PC-9 (cell line): ENCODE results near the gene ENTR1. TPM values are rescaled to one million over a fixed set of nuclear protein-coding genes. Genes with fewer than 3 reads are reported as not detected.

Source experiments
- BruUV-seq: library from RNA; stranded (reverse); fragments of 400-500 nt; replicated peaks from 2 replicates; lab custom pipeline; 2021; lab: Mats Ljungman, UMichigan
- CTCF ChIA-PET: fragments of 300-600 bp; sonication (Branson Sonifier 250); formaldehyde crosslinking; loops from one replicate; lab custom pipeline; 2022; ENCODE audit warnings: antibody characterized with exemption; lab: Charles Lee
- POLR2A ChIA-PET: fragments of 300-600 bp; sonication (Branson Sonifier 250); formaldehyde crosslinking; loops from one replicate; lab custom pipeline; 2022; ENCODE audit warnings: antibody characterized with exemption; ENCODE audit not compliant: unreplicated experiment; lab: Charles Lee
- DNase-seq, 2 experiments: peaks; one replicate each; pipeline versions ENCODE4 v3.0.0 to v3.0.0-alpha.2; 2015 to 2022; ENCODE audit warnings: mixed read lengths in 1 of 2
- H2AFZ ChIP-seq: fragments of 200-600 bp; sonication (generic); 2 replicates; pipeline ENCODE4 v1.8.1; 2017; ENCODE audit warnings: antibody characterized with exemption
- H3F3A ChIP-seq: fragments of 200-600 bp; sonication (generic); 2 replicates; pipeline ENCODE4 v1.8.1; 2017; ENCODE audit warnings: antibody characterized with exemption, mild to moderate bottlenecking, low read depth; ENCODE audit not compliant: insufficient read depth
- H3K27ac ChIP-seq: fragments of 200-600 bp; sonication (generic); 2 replicates; pipeline ENCODE4 v1.6.1; 2016; ENCODE audit warnings: mixed run types
- H3K27me3 ChIP-seq: fragments of 200-600 bp; sonication (generic); 2 replicates; pipeline ENCODE4 v1.6.1; 2016; ENCODE audit warnings: low read depth, mixed run types; ENCODE audit not compliant: insufficient read depth
- H3K36me3 ChIP-seq: fragments of 200-600 bp; sonication (generic); 2 replicates; pipeline ENCODE4 v1.6.1; 2016; ENCODE audit warnings: low read depth, mixed run types
- H3K4me1 ChIP-seq: fragments of 200-600 bp; sonication (generic); replicated peaks from 2 replicates; pipeline ENCODE4 v1.6.1; 2016; ENCODE audit warnings: mixed run types; ENCODE audit not compliant: insufficient read depth
- H3K4me2 ChIP-seq: fragments of 200-600 bp; sonication (generic); 2 replicates; pipeline ENCODE4 v1.6.1; 2017; ENCODE audit warnings: mixed run types
- H3K4me3 ChIP-seq: fragments of 200-600 bp; sonication (generic); 2 replicates; pipeline ENCODE4 v1.6.1; 2016; ENCODE audit warnings: mixed run types
- H3K79me2 ChIP-seq: fragments of 200-600 bp; sonication (generic); 2 replicates; pipeline ENCODE4 v1.6.1; 2017; ENCODE audit warnings: low read depth, mixed run types
- H3K9me2 ChIP-seq: fragments of 200-600 bp; sonication (generic); 2 replicates; pipeline ENCODE4 v1.8.1; 2017; ENCODE audit warnings: mild to moderate bottlenecking; ENCODE audit not compliant: insufficient read depth
- H3K9me3 ChIP-seq: fragments of 200-600 bp; sonication (generic); 2 replicates; pipeline ENCODE4 v1.8.1; 2016; ENCODE audit warnings: low read depth; ENCODE audit not compliant: insufficient read depth
- H4K20me1 ChIP-seq: fragments of 200-600 bp; sonication (generic); 2 replicates; pipeline ENCODE4 v1.8.1; 2017; ENCODE audit not compliant: insufficient read depth
- EZH2 ChIP-seq: fragments of 200-600 bp; sonication (generic); IDR thresholded peaks from 2 replicates; pipeline ENCODE4 v1.8.0; 2017; ENCODE audit warnings: antibody characterized with exemption, low read depth
- intact Hi-C: fragments of 100-400 bp; cut with micrococcal nuclease; formaldehyde crosslinking; loops from one replicate; pipeline ENCODE4 v1.10.0; 2022; ENCODE audit not compliant: unreplicated experiment
- total RNA-seq: library from RNA; stranded (reverse); gene quantifications from 2 replicates; pipeline ENCODE4 v1.2.3, GENCODE V29; 2021
- TF ChIP-seq, protein P1 (sequence below): fragments of 200-600 bp; sonication (generic); conservative IDR thresholded peaks from 2 replicates; pipeline ENCODE4 v1.6.1; 2017; ENCODE audit warnings: mixed run types, antibody characterized with exemption, mild to moderate bottlenecking, moderate library complexity

The ENTR1 gene
- total RNA-seq, 1 experiment from 2014 or later: 67.9 TPM

DNA sequence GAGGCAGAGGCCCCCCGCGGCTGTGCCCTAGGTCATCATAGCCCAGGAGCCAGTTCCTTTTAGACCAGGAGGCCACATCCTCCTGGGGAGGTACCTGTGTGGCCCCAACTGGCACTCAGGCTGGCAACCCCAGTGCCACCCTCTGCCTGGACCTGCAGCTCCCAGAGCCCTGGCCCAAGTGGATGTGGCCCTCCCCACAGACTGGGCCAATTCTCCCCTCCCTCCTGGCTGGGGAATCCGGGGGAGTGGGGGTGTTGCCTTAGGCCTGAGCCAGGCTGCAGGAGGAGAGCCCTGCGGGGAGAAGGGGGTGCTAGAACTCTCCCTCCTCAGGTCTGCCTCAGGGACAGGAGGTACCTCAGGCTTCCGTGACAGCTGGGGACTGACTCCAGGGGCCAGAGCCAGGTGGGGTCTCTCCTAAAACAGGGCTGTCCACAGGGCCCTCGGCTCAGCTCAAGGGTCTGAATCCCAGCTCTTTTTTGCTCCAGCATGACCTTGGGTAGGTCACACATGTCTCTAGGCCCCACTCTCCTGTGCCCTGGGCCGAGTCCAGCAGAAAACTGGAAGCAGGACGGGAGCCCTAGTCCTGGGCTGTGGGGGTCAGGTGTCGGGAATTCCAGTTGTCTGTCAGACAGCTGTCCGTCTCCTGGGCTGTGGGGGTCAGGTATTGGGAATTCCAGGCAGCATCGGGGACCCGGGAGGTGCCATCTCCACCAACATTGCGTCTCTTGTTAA is 56.5 kb downstream of the ENTR1 start:
- Histone ChIP-seq H2AFZ (no peak overlapping the region), H4K20me1 (no peaks in the 10 kb centered on the region), H3K27ac (no peak overlapping the region), H3K4me2 (no peak overlapping the region), H3K9me3 (no peaks in the 10 kb centered on the region), H3K79me2 (no peaks in the 10 kb centered on the region), H3K36me3 (no peaks in the 10 kb centered on the region), H3K4me1 (no peaks in the 10 kb centered on the region; the same call in 1 of the 2 replicates), H3K27me3 (no peaks in the 10 kb centered on the region), H3K9me2 (no peaks in the 10 kb centered on the region), H3K4me3 (no peak overlapping the region), H3F3A (peaks cover 12% of the 10 kb centered on the region; the same call in 1 of the 2 replicates)
- no peak for TF ChIP-seq EZH2
- TF ChIP-seq, protein P1, sequence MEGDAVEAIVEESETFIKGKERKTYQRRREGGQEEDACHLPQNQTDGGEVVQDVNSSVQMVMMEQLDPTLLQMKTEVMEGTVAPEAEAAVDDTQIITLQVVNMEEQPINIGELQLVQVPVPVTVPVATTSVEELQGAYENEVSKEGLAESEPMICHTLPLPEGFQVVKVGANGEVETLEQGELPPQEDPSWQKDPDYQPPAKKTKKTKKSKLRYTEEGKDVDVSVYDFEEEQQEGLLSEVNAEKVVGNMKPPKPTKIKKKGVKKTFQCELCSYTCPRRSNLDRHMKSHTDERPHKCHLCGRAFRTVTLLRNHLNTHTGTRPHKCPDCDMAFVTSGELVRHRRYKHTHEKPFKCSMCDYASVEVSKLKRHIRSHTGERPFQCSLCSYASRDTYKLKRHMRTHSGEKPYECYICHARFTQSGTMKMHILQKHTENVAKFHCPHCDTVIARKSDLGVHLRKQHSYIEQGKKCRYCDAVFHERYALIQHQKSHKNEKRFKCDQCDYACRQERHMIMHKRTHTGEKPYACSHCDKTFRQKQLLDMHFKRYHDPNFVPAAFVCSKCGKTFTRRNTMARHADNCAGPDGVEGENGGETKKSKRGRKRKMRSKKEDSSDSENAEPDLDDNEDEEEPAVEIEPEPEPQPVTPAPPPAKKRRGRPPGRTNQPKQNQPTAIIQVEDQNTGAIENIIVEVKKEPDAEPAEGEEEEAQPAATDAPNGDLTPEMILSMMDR: no peak
- no TSS peak for BruUV-seq
- POLR2A ChIA-PET: interaction anchor here (0.7 kb wide), 1 partner anchor 447 kb away, joined by 4 read pairs; the partner anchor contains the start of gene CAMSAP1
- CTCF ChIA-PET: interaction anchor here (1.1 kb wide), 1 partner anchor 9 kb away, joined by 5 read pairs; no protein-coding TSS in a partner anchor
- no peak for DNase-seq
- intact Hi-C loops: no loop called here

DNA sequence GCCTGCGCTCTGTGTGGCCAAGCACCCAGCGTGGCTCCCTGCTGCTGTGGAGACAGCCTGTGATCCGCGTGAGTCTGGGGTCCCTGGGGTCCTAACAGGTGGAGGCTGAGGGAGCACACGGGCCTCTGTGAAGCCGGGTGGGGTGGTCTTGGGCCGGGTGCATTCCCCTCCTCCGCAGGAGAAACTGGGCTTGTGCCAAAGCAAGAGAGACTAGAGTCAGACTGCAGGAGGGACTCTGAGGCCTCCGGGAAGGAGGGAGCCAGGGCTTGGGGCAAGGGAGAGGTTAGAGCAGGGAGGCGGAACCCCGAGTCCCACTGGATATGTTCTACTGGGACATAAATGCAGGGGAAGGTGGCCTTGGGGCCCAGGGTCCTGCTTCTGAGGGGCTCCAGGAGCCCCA is 57.3 kb downstream of the ENTR1 start:
- H3K9me3 ChIP-seq: no peaks in the 10 kb centered on the region
- H3K36me3 ChIP-seq: no peaks in the 10 kb centered on the region
- no peaks in the 10 kb centered on the region for H3K79me2 ChIP-seq
- BruUV-seq: no TSS peak
- H3F3A ChIP-seq: peaks cover 12% of the 10 kb centered on the region; the same call in 1 of the 2 replicates
- TF ChIP-seq EZH2: no peak
- TF ChIP-seq, protein P1: no peak
- no peaks in the 10 kb centered on the region; the same call in 1 of the 2 replicates for H3K4me1 ChIP-seq
- no peak overlapping the region for H2AFZ ChIP-seq
- POLR2A ChIA-PET: no interaction called here
- no peak for DNase-seq
- H3K9me2 ChIP-seq: no peaks in the 10 kb centered on the region
- H3K27me3 ChIP-seq: no peaks in the 10 kb centered on the region
- no peak overlapping the region for H3K4me2 ChIP-seq
- no peak overlapping the region for H3K4me3 ChIP-seq
- CTCF ChIA-PET: no interaction called here
- no peak overlapping the region for H3K27ac ChIP-seq
- intact Hi-C loops: no loop called here
- H4K20me1 ChIP-seq: no peaks in the 10 kb centered on the region

DNA sequence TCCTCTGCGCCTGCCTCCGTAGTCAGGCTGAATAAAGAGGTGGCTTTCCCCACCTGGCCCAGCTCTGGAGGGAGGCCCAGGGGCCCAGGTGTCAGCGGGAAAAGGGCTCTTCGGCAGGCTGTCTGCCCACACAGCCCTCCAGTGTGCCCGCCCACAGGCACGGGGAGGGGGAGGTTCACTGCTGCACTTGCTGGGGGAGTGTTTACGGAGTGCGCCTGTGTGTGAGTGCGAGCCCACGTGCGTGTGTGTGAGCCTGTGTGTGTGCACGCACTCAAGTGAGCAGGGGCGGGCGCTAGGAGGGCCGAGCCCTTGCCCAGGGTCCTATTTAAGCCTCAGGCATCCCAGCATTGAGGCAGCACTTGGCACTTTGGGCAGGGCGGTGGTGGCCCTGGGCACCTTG is 57.7 kb downstream of the ENTR1 start:
- intact Hi-C loops: no loop called here
- Histone ChIP-seq H3K9me3 (no peaks in the 10 kb centered on the region), H3K4me3 (no peak overlapping the region), H3K27ac (no peak overlapping the region), H4K20me1 (no peaks in the 10 kb centered on the region), H3F3A (peaks cover 12% of the 10 kb centered on the region; the same call in 1 of the 2 replicates), H3K9me2 (no peaks in the 10 kb centered on the region), H3K4me1 (no peaks in the 10 kb centered on the region; the same call in 1 of the 2 replicates), H2AFZ (no peak overlapping the region), H3K27me3 (no peaks in the 10 kb centered on the region), H3K36me3 (no peaks in the 10 kb centered on the region), H3K4me2 (no peak overlapping the region), H3K79me2 (no peaks in the 10 kb centered on the region)
- POLR2A ChIA-PET: no interaction called here
- no peak for TF ChIP-seq EZH2
- no peak for DNase-seq
- CTCF ChIA-PET: no interaction called here
- no TSS peak for BruUV-seq

Other genes with a start within 250 kb of the ENTR1 start
- 0.22 and 0.43 TPM in 2 replicates for gene LHX3, start 205.5 kb downstream of the ENTR1 start, total RNA-seq
- gene QSOX2, start 164.8 kb downstream of the ENTR1 start, total RNA-seq: 34.6 and 40.8 TPM in 2 replicates
- gene CCDC187, start 106.5 kb downstream of the ENTR1 start, total RNA-seq: 2.7 and 5.2 TPM in 2 replicates
- gene GPSM1, start 83.1 kb downstream of the ENTR1 start, total RNA-seq: 5.5 and 9.5 TPM in 2 replicates
- 9.1 and 19.1 TPM in 2 replicates for gene DNLZ, start 46.9 kb downstream of the ENTR1 start, total RNA-seq
- 13.6 and 14.0 TPM in 2 replicates for gene CARD9, start 36.9 kb downstream of the ENTR1 start, total RNA-seq
- 13.3 and 14.4 TPM in 2 replicates for gene SNAPC4, start 10.4 kb downstream of the ENTR1 start, total RNA-seq
- gene PMPCA, start within 50 bp of the ENTR1 start, total RNA-seq: 78.1 and 86.5 TPM in 2 replicates
- gene INPP5E, start 29.2 kb upstream of the ENTR1 start, total RNA-seq: 18.2 and 22.5 TPM in 2 replicates
- 81.8 and 90.1 TPM in 2 replicates for gene SEC16A, start 72.4 kb upstream of the ENTR1 start, total RNA-seq
- 39.2 and 51.4 TPM in 2 replicates for gene NOTCH1, start 135.4 kb upstream of the ENTR1 start, total RNA-seq